ENCODE measurements around the gene PTPRN2. TPM values are rescaled to one million over a fixed set of nuclear protein-coding genes. Genes with fewer than 3 reads are reported as not detected.

PTPRN2 gene
- total and polyA plus RNA-seq, 2 of the 8 experiments (the other 6 are each of a cell fraction or from before 2014, with no cell fraction given), result 2.6 to 4.5 TPM

DNA sequence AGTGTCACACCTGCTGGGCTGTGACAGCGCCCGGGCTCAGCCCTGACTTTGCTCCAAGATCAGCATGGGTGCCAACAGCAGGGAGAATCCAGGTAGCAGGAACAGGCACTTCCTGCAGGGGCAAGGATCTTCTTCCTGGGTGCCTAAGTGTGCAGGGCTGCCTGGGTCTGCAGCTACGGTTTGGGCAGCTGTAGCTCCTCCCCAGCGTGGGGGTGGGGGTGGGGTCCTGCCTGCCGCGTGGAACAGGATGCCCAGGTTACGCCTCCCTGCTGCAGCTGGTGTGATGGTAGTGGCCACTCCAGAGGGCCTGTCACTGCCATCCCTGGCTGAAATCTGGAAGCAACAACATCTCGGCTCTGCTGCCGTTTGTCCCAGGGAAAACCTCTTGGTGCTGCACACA, 981.5 kb downstream of the PTPRN2 start:
- CTCF ChIA-PET (ENCODE audit: partially characterized antibody), result interaction anchor here (1.1 to 1.2 kb wide), 2 partner anchors 37 to 68 kb away, joined by 3 read pairs; no protein-coding TSS in a partner anchor
- Histone ChIP-seq H3K9me3 (ENCODE audit: insufficient read depth in 2 of 2, low read depth in 1 of 2, low read length in 1 of 2) (no peaks in the 10 kb centered on the region), H3K4me3 (ENCODE audit: extremely low read depth in 1 of 4, insufficient read depth in 2 of 4, low read depth in 3 of 4, low read length in 4 of 4) (no peak overlapping the region), H3K9ac (replicated peaks in 1 of 4; ENCODE audit: extremely low read depth in 1 of 4, low read depth in 3 of 4, low read length in 3 of 4) (no peak overlapping the region), H3K27me3 (replicated peaks in 1 of 4; ENCODE audit: control insufficient read depth in 3 of 4, extremely low read depth in 1 of 4, insufficient read depth in 3 of 4, low read length in 3 of 4) (peaks cover 0 to 30% (median 24%) of the 10 kb centered on the region in 4 experiments; a peak in 6 of 7 replicates), H3K23me2 (ENCODE audit: low read depth, low read length) (no peaks in the 10 kb centered on the region), H3K4me2 (ENCODE audit: insufficient read depth in 1 of 2, low read depth in 2 of 2, low read length in 2 of 2) (no peak overlapping the region), H3K36me3 (ENCODE audit: control insufficient read depth in 2 of 4, insufficient read depth in 4 of 4, low read length in 3 of 4) (no peaks in the 10 kb centered on the region), H4K91ac (replicated peaks; ENCODE audit: insufficient read length, low read length) (no peak overlapping the region), H4K8ac (ENCODE audit: extremely low read depth, insufficient read depth, low read length) (no peak overlapping the region), H3K4ac (replicated peaks; ENCODE audit: insufficient read length, low read depth, low read length) (peak overlapping the region; percentile 23), H2BK12ac (ENCODE audit: low read depth, low read length) (no peak overlapping the region), H3K27ac (ENCODE audit: low read depth, low read length) (no peak overlapping the region), H3K23ac (ENCODE audit: insufficient read length) (no peak overlapping the region), H2BK5ac (ENCODE audit: low read depth, low read length) (no peak overlapping the region), H3K56ac (replicated peaks; ENCODE audit: insufficient read length, low read depth, low read length) (no peak overlapping the region), H4K5ac (ENCODE audit: insufficient read length, low read depth, low read length) (no peak overlapping the region), H3K79me1 (ENCODE audit: low read depth, low read length) (no peaks in the 10 kb centered on the region), H4K20me1 (replicated peaks in 1 of 2; ENCODE audit: control insufficient read depth in 1 of 2, insufficient read depth in 2 of 2, low read length in 2 of 2) (peaks cover 3 to 4% of the 10 kb centered on the region in 2 experiments), H3K79me2 (ENCODE audit: control insufficient read depth in 1 of 2, insufficient read depth in 2 of 2, low read length in 2 of 2) (no peaks in the 10 kb centered on the region), H3K14ac (ENCODE audit: insufficient read length) (no peak overlapping the region), H3K18ac (ENCODE audit: extremely low read depth, low read length) (no peak overlapping the region), H3K4me1 (replicated peaks in 1 of 4; ENCODE audit: control insufficient read depth in 3 of 4, insufficient read depth in 4 of 4, low read length in 3 of 4) (no peaks in the 10 kb centered on the region), H2AFZ (ENCODE audit: low read length) (no peak overlapping the region), H2AK5ac (ENCODE audit: low read depth, low read length) (no peak overlapping the region), H2BK15ac (ENCODE audit: low read length) (no peak overlapping the region), H2BK20ac (ENCODE audit: low read length) (no peak overlapping the region), H2BK120ac (replicated peaks; ENCODE audit: low read depth, low read length) (no peak overlapping the region)
- POLR2A ChIA-PET (ENCODE audit: partially characterized antibody), result no interaction called here
- no peak for FAIRE-seq
- no peak for DNase-seq (ENCODE audit: low read depth in 1 of 2, low spot score in 2 of 2)
- WGBS, 2 experiments (ENCODE audit: extremely low coverage in 1 of 2, insufficient coverage in 1 of 2, insufficient read length in 1 of 2, insufficient replicate concordance in 2 of 2, low coverage in 1 of 2, low lambda C conversion rate in 2 of 2, missing lambda C conversion rate in 1 of 2), result 82% methylated on average over 9 of the region's 9 CpGs; no CpG with 5 or more reads in 1 of the 2 experiments
- no peak for TF ChIP-seq EGR1 (IDR thresholded peaks at IDR 0.05; ENCODE audit: borderline replicate concordance, low read depth, low read length)
- no peak for TF ChIP-seq MAFK (IDR thresholded peaks at IDR 0.05; ENCODE audit: low read depth, low read length)
- TF ChIP-seq CREB1 (IDR thresholded peaks at IDR 0.05), result no peak
- TF ChIP-seq SIN3A (conservative IDR thresholded peaks at IDR 0.05 in 1 of 2, IDR thresholded peaks at IDR 0.05 in 1 of 2; ENCODE audit: low read depth in 1 of 2, low read length in 2 of 2), result no peak

All from H1 (cell line).